COLO668 (cell line): ENCODE results near the gene MARCHF2.

Experiments used
- DNase-seq: peaks from one replicate; lab custom pipeline; 2025; ENCODE audit not compliant: unreplicated experiment; lab: John Stamatoyannopoulos, UW

Gene MARCHF2

GRCh38 chr19:8387688-8388611 is 25.2 kb upstream of the MARCHF2 start:
- peak; percentile 25 for DNase-seq

GRCh38 chr19:8388612-8388958 is 24.5 kb upstream of the MARCHF2 start:
- no peak for DNase-seq

- DNase-seq: peak; percentile 98
Observed at GRCh38 chr19:8389891-8390616, 23.1 kb upstream of the MARCHF2 start, which contains the start of gene RAB11B. Gene RAB11B, plus strand, starts transcription at chr19:8390360. Its CDS starts 57 bp downstream, at chr19:8390417.

GRCh38 chr19:8390617-8390981 is 22.5 kb upstream of the MARCHF2 start:
- peak; percentile 90 for DNase-seq

- DNase-seq: no peak
Observed at GRCh38 chr19:8391198-8392016, 21.7 kb upstream of the MARCHF2 start.

- DNase-seq: no peak
Observed at GRCh38 chr19:8392017-8392591, 21.0 kb upstream of the MARCHF2 start.

GRCh38 chr19:8393192-8393870 is 19.8 kb upstream of the MARCHF2 start:
- no peak for DNase-seq

- no peak for DNase-seq
Observed at GRCh38 chr19:8393871-8394250, 19.2 kb upstream of the MARCHF2 start.

- no peak for DNase-seq
Observed at GRCh38 chr19:8395621-8396082, 17.5 kb upstream of the MARCHF2 start.

GRCh38 chr19:8396185-8396562 is 16.9 kb upstream of the MARCHF2 start:
- DNase-seq: no peak

GRCh38 chr19:8396563-8397203 is 16.4 kb upstream of the MARCHF2 start:
- DNase-seq: peak; percentile 29

GRCh38 chr19:8397271-8397670 is 15.8 kb upstream of the MARCHF2 start:
- DNase-seq: no peak

- no peak for DNase-seq
Observed at GRCh38 chr19:8397746-8398310, 15.3 kb upstream of the MARCHF2 start.

GRCh38 chr19:8398311-8398771 is 14.8 kb upstream of the MARCHF2 start:
- no peak for DNase-seq

- no peak for DNase-seq
Observed at GRCh38 chr19:8399681-8400188, 13.4 kb upstream of the MARCHF2 start.

- no peak for DNase-seq
Observed at GRCh38 chr19:8401981-8402411, 11.1 kb upstream of the MARCHF2 start.

- no peak for DNase-seq
Observed at GRCh38 chr19:8403098-8403819, 9.8 kb upstream of the MARCHF2 start.

GRCh38 chr19:8403820-8404109 is 9.3 kb upstream of the MARCHF2 start:
- no peak for DNase-seq
